GOT3 (cell line): ENCODE data around the gene MROH2A.
"Not testable (repeated sequence)": the region's sequence is repeated elsewhere in the genome, so short reads cannot be mapped to it uniquely, and the experiment has no call there.

ENCODE experiments used
- DNase-seq: peaks from one replicate; lab custom pipeline; 2025; ENCODE audit warnings: mixed read lengths; lab: John Stamatoyannopoulos, UW

The MROH2A gene

GRCh38 chr2:233854241-233854981 is 76.3 kb downstream of the MROH2A start, which contains the start of gene HJURP:
Gene HJURP (minus strand): TSS chr2:233854535. CDS start chr2:233854500, 35 bp downstream.
- DNase-seq = peak; percentile 72

- DNase-seq = no peak
Measured at GRCh38 chr2:233855345-233855744, 77.2 kb downstream of the MROH2A start.

- no peak for DNase-seq
Measured at GRCh38 chr2:233856184-233856583, 78.1 kb downstream of the MROH2A start.

GRCh38 chr2:233857511-233858141 is 79.5 kb downstream of the MROH2A start:
- no peak for DNase-seq

- DNase-seq = no peak
Measured at GRCh38 chr2:233858331-233858730, 80.2 kb downstream of the MROH2A start.

DNA sequence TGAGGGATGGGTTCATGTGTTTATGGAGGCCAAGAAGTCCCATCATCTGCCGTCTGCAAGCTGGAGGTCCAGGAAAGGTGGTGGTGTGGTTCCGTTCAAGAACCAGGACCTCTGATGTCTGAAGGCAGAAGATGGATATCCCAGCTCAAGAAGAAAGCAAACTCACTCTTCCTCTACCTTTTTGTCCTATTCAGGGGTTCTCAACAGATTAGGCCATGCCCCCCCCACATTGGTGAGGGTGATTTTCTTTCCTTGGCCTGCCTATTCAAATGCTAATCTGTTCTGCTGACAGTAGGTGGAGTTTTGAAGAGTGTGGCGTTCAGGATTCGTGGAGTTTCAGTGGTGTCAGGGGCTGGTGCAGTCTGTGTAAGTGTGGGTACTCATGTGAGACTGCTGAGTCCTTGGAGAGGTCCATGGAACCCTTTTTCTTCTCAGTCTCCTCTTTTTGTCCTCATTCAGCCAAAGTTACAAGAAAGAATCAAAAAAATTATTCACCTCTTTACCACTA is 84.2 kb downstream of the MROH2A start:
- DNase-seq = no peak

DNA sequence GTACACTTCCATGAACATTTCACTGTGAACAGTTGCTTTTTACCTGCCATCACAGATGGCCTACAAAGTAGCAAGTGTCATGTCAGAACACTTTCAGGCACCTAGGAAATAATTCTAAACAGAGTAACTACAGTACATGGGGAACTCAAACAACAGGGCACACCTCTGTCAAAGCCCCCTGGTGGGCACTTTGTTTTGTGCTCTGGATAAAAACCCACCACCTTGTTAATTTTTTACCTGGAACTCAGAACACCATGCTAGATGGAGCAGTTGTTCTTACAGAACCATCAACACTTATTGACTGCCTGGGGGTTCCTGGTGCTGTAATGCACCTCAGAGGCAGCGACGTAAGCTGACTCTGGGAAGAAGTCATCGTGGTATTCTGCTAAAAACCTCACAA is 87.7 kb downstream of the MROH2A start:
- DNase-seq = no peak

DNA sequence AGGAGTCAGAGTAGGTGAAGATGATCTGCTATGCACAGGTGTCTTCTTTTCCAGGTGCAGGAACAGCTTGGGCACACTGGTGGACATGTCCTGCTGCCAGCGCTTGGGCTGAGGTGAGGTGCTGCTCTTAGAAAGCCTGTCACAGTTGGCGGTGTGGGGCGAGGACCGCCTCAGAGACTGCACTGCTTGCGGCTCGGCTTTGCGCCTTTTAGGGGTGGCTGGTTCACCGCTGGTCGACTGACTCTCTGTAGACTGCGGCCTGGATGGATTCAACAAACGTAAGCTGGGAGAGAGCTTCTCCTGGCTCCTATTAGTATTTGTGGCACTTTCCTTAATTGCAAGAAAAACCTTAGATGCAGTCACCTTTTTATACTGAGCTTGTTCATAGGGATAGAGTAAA is 88.3 kb downstream of the MROH2A start:
- no peak for DNase-seq

- DNase-seq = no peak
Measured at GRCh38 chr2:233867993-233868532, 89.9 kb downstream of the MROH2A start, which contains the start of gene MSL3B. Gene MSL3B (minus strand): TSS chr2:233868386.

DNA sequence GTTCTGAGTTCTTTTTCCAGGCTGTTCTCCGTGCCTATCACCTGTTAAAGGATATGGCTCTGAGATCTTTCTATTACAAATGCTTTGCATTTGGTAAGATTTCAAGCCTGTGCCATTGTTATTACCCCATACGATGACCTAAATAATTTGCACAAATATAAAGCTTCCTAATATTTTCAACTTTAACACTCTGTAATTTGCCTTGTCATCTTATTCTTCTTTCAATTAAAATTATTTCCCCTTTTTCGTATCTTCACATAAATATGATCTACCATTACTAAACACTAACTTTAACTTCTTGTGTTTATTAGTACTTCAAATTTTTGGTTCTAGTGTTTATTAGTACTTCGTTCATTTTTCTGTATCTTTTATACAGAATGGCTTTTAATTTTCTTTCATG is 93.3 kb downstream of the MROH2A start:
- DNase-seq = no peak

GRCh38 chr2:233872125-233872524 is 94.0 kb downstream of the MROH2A start:
- DNase-seq = not testable (repeated sequence)

- DNase-seq = no peak
Measured at GRCh38 chr2:233882353-233882752, 104.2 kb downstream of the MROH2A start.
